H1 (cell line): ENCODE data around the gene NRXN3. TPM values are rescaled to one million over a fixed set of nuclear protein-coding genes. Genes with fewer than 3 reads are reported as not detected.

ENCODE experiments used
- CEBPB ChIP-seq: IDR thresholded peaks from 2 replicates; pipeline ENCODE4 v1.6.1; 2012; ENCODE audit warnings: low read depth, low read length
- JUND ChIP-seq: IDR thresholded peaks from 2 replicates; pipeline ENCODE4 v1.6.1; 2011; ENCODE audit warnings: mild to moderate bottlenecking, improper control_type of control experiment, low read length
- KDM5A ChIP-seq: fragments of 200-600 bp; IDR thresholded peaks from 2 replicates; pipeline ENCODE4 v1.7.1; 2012; ENCODE audit warnings: mild to moderate bottlenecking, low read length, inconsistent platforms, mixed read lengths
- SIRT6 ChIP-seq: IDR thresholded peaks from one replicate; pipeline ENCODE4 v1.7.1; 2012; ENCODE audit warnings: low read length, inconsistent platforms
- polyA plus RNA-seq, 7 experiments: library from polyadenylated mRNA; depleted of rRNA in 3 of 7; stranded (reverse) in 5 of 7; unstranded in 2 of 7; fragments of >200 nt in 5 of 7; fragments of 200-250 nt in 2 of 7; gene quantifications; 1 replicate in 5 of 7; 2 replicates in 1 of 7; 4 replicates in 1 of 7; pipeline versions ENCODE4 v1.2.1 to v1.2.3, GENCODE V29; 2011 to 2013; ENCODE audit warnings: missing spikeins in 2 of 7, mixed read lengths in 2 of 7
- total RNA-seq: library from RNA; stranded (reverse); fragmentation: NEBNext Ultra II Directional; extraction: Animal tissue kit (Norgen Biotek cat#: 25700); gene quantifications from 2 replicates; pipeline ENCODE4 v1.2.1, GENCODE V29; 2021
- TF ChIP-seq, protein P1 (sequence below): IDR thresholded peaks from 2 replicates; pipeline ENCODE4 v1.6.1; 2012; ENCODE audit warnings: low read length, inconsistent platforms

Gene NRXN3
- total and polyA plus RNA-seq, 2 of the 8 experiments (the other 6 are each of a cell fraction or from before 2014, with no cell fraction given): 2.6 to 4.1 TPM

DNA sequence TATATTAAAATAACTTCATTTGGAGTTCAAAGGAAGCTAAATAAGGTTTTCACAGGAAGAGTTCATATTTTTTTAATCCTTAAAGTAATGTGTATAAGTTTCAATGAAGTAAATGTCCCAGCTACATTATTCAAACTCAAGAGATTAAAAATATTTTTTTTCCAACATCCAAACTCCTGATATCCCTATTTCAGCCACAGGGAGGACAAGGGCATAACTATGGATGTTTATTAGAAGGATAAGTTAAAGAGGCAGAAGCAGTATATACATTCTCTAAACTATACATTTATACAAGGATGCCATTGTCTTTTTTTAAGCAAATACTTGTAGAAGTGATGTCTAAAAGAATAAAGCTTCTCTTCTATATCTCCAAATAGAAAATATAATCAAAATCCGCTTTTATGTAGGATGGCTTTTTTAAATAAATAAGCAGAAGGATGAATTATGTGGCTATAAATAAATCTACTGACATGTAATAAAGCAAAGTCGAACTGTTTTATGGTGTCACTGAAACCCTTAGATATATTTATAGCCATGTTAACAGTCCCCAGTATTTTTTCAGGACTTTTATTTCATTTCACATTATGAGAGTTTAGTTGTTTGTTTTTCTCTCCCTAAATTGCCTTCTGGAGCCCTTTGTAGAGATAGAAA is 1104.6 kb downstream of the NRXN3 start (continued):
- TF ChIP-seq, protein P1, sequence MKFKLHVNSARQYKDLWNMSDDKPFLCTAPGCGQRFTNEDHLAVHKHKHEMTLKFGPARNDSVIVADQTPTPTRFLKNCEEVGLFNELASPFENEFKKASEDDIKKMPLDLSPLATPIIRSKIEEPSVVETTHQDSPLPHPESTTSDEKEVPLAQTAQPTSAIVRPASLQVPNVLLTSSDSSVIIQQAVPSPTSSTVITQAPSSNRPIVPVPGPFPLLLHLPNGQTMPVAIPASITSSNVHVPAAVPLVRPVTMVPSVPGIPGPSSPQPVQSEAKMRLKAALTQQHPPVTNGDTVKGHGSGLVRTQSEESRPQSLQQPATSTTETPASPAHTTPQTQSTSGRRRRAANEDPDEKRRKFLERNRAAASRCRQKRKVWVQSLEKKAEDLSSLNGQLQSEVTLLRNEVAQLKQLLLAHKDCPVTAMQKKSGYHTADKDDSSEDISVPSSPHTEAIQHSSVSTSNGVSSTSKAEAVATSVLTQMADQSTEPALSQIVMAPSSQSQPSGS: no peak
- no peak for TF ChIP-seq CEBPB
- no peak for TF ChIP-seq SIRT6
- TF ChIP-seq KDM5A: no peak
- TF ChIP-seq JUND: no peak
